HG03108 (cell line): ENCODE data around the gene FRG2B.
"Not testable (repeated sequence)": the region's sequence is repeated elsewhere in the genome, so short reads cannot be mapped to it uniquely, and the experiment has no call there.

Experiments used
- ATAC-seq: cut with Tn5 transposase; IDR thresholded peaks from one replicate; pipeline ENCODE4 v1.9.1; 2021; ENCODE audit warnings: moderate library complexity; ENCODE audit not compliant: unreplicated experiment

Gene FRG2B

DNA sequence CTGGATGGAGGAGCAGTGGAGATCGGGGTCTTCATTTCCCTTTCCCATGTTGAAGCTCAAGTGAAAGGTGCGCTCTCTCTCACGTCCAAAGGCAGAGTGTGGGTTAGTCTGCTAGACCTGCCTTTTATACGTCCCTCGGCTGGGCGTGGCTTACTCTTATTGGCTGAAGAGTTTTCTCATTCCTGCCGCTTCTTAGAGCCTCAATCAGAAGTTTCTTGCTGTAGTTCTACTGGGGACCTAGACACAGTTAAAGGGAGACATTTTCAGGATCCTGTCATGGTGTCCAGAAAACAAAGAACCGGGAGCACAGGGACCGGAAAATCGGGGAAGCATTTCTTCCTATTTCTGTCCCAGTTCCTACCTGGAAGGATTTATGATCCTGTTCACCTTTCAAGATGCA, at the start of gene FRG2B:
TSS of gene FRG2B (minus strand) at position 101 of the 400 bp plus-strand sequence. CDS start at position 48, 53 bp downstream.
- ATAC-seq = not testable (repeated sequence)

GRCh38 chr10:133667446-133667845, 40.9 kb upstream of the FRG2B start:
- ATAC-seq = not testable (repeated sequence)

GRCh38 chr10:133663544-133664160, 37.1 kb upstream of the FRG2B start:
- ATAC-seq = not testable (repeated sequence)

DNA sequence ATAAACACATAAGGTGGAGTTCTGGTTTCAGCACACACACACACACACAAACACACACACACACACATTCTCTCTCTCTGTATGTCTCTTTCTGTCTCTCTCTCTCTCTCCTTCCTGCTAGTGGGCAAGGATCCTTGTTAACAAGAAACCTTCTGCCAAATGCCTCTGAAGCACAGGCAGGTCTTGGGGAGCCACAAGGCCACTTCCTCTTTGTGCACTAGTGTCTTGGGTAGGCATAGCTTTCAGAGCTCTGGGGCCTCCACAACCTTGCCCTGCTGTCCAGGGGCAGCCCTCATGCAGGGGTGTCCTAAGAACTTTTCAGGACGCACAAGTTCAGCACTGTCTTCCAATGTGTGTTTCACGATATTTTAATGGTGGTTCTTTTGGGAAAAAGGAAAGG, 34.5 kb upstream of the FRG2B start:
- ATAC-seq = not testable (repeated sequence)

DNA sequence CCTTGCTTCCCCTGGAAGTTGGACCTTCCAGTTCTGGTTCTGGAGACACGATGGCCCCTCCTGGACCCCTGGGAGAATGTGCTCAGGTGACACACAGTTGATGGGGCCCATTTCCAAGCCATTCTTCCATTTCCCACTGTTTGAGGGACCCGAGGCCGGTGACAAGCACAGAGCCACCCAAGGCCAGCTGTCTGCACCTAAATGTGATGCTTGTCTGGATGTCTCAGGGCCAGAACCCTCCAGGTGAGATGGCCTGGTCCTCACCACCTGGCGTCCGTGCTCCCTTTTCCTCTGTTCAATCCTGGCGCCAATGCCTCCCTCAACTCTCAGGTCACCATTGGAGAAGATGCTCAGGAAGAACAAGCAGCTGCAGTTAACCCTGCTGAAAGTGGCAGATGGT, 33.9 kb upstream of the FRG2B start:
- ATAC-seq = not testable (repeated sequence)

DNA sequence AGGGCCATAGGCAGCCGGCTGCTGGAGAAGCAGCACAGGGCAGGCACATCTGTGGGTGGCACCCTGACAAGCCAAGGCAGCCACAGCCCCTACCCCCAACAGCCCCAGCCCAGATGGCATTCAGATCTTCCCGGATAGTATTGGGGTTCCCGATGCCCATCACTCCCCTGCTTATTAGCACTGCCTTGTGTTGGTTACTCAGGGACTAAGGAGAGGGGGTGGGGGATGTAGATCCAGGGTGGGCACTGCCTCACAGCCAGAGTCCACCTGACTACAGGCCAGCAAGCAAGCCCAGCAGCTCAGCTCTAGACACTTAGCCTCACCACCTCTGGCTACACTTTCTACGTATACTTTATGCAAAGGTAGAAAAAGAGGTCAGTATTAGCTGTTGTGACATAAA, 30.7 kb upstream of the FRG2B start:
- ATAC-seq = not testable (repeated sequence)

DNA sequence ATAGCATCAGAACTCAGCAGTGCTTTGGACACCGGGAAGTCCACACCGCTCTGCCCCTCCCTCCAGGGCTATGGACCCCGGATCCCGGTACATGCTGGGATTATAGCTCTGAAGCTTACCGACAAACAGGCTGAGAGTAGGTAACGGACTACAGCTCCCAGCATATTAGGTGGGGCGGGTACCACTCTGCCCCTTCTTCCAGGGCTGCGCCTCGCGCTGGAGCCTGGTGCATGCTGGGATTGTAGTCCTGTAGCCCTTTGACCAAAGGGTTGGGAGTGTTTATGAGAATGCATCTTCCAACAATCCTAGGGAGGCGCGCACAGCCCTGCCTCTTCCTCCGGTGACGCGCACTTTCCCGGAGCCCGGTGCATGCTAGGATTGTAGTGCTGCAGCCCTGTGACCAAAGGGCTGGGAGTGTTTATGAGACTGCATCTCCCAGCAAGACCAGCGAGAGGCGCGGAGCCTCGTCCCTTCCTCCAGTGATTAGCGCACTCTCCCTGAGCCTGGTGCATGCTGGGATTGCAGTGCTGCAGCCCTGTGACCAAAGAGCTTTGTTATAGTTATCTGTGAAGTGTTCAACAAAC, 22.4 kb upstream of the FRG2B start:
- ATAC-seq = not testable (repeated sequence)

DNA sequence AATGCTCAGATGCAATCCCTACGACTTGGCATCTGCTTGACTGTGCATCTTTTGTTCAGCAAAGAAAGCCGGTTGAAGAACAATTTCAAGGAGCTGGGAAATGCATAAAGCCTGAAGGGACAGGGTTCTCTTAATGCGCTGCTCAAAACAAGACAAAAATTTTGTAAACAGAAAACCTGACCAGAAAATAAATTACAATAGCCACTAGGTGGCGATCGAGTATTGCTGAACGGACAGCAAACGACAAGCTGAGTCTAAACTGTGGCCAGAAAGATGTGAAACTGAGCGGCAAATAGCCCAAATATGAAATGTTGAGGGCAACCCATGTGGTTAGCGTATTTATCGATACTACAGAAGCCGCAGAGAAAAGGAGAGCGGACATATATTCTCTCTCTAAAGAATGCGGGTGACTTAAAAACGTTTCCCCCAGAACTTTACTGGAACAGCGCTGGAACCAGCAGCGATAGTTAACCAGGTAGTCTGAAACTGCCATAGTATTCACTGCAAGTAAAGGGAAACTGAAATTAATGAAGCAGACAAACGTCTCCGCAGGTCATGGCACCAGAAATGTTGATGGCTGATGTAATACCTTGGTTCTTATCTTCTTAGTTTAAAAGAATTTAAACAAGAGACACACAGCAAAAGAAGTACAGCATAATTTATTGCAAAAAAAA, 20.6 kb upstream of the FRG2B start:
- ATAC-seq = not testable (repeated sequence)

GRCh38 chr10:133637846-133638235, 11.2 kb upstream of the FRG2B start:
- not testable (repeated sequence) for ATAC-seq

DNA sequence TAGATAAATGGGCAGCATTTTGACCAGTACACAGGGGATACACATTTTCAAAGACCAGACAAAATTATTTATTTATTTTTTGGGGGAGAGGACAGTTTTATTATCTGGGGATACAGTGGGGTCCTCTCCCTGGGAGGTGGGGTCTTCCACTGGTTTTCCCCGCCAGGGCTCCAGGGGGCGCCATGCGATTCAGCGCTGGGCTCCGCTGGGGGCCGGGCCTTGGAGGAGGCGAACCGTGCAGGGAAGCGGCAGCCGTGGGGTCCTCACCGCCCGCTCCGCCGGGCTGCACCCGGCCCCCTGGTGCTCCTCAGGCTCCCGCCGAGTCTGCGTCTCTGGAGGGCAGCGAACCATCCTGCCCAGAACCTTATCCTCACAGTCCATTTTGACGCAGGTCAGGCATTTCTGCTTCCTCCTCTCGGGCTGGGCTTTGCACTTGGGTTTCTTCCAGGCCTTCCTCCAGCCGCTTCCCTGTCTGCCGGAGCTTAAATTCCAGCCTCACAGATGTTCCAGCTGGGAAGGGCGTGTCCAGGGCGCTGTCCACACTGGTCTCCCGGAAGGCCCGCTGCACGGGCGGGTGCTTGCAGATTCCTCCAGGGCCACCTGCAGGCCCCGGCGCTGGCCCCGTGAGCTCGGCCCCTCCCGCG, 10.7 kb upstream of the FRG2B start:
- ATAC-seq = not testable (repeated sequence)

DNA sequence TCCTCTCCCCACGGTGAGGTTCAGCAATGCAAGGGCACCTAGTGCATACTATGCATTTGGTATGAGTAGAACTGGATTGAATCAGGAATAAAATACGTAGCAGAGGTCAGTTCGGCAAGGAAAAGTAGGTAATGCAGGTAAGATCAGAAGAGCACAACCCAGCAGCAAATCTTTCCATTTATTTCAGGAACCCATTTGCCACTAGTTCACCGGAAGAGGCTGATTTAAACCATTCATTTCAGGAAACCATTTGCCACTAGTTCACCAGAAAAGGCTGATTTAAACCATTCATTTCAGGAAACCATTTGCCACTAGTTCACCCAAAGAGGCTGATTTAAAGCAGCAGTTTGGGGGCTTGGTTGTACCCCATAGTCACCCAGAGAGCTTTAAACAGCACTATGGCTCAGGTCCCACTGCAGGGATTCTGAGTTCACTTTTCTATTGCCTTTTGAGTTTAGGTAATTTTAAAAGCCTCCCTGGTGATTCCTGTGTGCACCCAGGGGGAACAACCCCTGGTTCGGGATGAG, 4.2 kb upstream of the FRG2B start:
- ATAC-seq = not testable (repeated sequence)

DNA sequence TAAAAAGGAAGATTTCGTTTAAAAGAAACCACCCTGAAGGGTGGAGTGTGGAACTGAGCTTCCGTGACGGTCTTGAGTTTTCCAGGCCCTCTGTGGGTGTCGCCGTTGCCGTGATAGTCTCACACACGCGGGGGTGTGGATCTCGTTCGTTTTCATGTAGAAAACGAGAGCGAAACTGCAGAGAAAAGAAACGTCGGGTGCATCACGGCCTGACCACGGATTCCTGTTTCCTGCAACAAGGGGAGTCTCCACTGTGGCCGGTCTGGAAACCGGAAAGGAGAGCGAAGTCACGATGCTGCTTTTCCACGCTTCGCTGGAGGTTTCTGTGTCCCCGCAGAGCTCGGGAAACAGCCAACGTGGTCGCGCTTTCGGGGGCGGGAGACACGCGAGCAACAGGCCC, 4.1 kb downstream of the FRG2B start:
- ATAC-seq = not testable (repeated sequence)

GRCh38 chr10:133618851-133619250, 7.7 kb downstream of the FRG2B start:
- no peak for ATAC-seq

DNA sequence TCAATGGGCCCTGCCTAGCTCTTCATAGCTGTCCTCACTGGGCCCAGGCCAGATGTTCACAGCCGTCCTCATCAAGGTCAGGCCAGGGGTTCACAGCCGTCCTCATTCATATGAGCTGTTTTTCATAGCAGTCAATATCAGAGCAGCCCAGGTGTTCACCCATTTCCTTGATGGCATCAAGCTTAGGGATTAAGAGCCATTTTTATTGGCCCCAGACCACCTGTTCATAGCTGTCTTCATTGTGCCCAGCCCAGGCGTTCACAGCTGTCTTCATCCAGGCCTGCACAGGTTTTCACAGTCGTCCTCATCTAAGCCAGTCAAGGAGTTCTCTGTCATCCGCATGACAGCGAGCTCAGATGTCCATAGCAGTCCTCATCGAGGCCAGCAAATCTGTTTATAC, 9.4 kb downstream of the FRG2B start:
- ATAC-seq = no peak

GRCh38 chr10:133616371-133617130, 10.0 kb downstream of the FRG2B start:
- ATAC-seq = no peak

GRCh38 chr10:133614830-133615580, 11.6 kb downstream of the FRG2B start:
- no peak for ATAC-seq

- ATAC-seq = no peak
These were observed 12.9 kb downstream of the FRG2B start for GRCh38 chr10:133613699-133614098.

DNA sequence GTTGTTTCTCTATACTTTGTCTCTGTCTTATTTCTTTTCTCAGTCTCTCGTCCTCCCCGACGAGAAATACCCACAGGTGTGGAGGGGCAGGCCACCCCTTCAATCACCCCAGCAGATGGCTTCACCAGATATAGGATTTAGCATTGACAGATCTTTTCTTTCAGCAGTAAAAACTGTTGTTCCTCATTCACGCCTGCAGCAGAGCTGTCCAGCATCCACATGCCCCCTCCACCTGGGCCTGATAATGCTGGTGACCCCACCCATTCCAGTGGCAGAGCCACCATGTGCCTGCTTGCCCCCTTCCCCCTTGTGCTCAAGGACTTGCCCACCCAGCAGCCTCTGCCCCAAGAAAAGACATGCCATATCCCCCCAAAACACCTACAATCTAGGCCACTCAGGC, 15.5 kb downstream of the FRG2B start:
- no peak for ATAC-seq

DNA sequence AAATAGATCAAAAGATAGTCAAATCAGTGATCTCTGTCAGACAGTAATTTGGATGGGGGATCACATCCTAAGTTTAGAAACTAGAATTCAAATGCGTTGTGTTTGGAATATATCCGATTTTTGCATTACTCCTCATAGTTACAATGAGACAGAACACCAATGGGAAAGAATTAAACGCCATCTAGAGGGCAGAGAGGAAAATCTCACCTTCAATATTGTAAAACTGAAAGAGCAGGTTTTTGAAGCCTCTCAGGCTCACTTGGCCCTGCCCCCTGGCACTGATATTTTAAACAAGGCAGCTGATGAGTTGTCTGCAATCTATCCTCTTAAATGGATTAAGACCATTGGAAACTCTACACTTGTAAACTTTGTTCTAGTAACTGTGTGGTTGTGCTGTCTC, 17.7 kb downstream of the FRG2B start:
- ATAC-seq = no peak

DNA sequence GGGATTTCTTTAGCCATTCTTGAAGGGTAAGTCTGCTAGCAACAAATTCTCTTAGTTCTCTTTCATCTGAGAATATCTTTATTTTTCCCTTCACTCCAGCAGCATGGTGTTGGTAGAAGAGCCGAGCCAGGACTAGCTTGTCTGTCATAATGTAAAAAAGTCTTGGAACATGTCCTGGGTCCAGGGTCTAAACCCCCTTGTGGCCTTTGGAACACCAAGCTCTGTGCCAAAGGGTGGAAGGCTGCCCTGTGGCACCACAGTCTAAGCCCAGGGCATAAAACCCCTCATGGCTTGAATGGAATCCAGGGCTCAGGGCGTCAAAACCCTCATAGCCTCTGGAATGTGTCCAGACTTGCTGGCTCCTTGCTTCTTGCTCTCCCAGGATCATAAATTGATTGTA, 23.2 kb downstream of the FRG2B start:
- ATAC-seq = not testable (repeated sequence)
